ENCODE results near the gene AGBL1. TPM values are rescaled to one million over a fixed set of nuclear protein-coding genes. Genes with fewer than 3 reads are reported as not detected.
A peak's percentile ranks its signal among the peaks of the same experiment; 100 is the strongest.

Gene AGBL1
- polyA plus RNA-seq, 4 donors, result 0.06 to 0.13 (median 0.09) TPM

DNA sequence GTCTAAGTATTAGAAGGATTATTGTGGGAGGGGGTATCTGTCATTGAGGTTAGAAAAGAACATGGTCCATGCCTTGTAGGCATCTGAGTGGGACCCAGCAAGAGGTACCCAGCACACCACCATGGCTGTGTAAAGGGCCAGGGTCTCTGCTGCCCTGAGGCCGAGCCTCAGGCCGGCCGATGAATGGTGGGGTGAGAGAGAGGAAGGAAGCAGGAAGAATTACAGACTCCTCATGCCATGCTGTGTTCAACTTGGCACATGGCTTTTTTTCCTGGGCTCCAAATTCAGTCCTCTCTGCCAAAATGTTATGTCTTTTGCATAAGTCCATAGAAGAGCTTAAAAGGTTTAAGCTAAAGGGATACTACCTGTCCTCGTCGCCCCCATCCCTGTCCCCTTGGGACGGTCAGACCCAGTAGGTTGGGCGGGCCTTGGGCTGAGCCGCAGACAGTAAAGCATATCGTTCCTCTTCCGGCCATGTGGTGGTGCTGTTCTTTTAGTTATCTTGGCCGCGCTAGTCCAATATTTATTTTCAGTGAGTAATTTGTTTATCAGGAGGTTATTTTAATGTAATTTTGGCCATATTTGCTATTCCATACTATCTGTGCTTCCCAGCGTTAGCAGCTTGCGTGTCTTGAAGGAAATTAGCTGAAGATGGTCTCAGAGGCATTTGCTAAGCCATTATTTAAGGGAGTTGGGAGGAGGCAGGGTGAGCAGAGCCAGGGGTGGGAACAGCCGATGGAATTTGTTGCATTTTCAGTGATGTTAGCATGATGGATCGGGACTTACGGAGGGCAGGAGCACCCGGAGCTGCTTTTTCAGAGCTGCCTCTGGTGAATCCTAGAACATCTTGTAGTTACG is 152.4 kb downstream of the AGBL1 start:
- DNase-seq (ENCODE audit: low read depth in 4 of 4, low spot score in 2 of 4), result peak in 2 of 4 donors; percentile 3 to 17

DNA sequence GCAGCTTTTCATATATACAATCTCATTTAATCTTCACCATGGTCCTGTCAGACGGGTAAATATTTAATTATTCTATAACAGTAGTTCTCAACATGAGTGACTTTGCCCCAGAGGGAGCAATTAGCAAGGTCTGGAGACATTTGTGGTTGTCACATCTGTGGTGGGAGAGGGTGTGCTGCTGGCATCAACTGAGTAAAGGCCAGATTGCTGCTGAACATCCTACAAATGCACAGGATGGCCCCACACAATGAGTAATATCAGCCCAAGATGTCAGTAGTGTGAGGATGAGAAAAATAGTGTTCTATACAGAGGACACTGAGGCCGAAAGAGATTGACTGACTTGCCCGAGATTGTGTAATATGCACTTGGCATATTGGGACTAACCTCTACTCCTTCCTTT is 156.0 kb downstream of the AGBL1 start:
- DNase-seq (ENCODE audit: low read depth in 4 of 4, low spot score in 2 of 4), result no peak

DNA sequence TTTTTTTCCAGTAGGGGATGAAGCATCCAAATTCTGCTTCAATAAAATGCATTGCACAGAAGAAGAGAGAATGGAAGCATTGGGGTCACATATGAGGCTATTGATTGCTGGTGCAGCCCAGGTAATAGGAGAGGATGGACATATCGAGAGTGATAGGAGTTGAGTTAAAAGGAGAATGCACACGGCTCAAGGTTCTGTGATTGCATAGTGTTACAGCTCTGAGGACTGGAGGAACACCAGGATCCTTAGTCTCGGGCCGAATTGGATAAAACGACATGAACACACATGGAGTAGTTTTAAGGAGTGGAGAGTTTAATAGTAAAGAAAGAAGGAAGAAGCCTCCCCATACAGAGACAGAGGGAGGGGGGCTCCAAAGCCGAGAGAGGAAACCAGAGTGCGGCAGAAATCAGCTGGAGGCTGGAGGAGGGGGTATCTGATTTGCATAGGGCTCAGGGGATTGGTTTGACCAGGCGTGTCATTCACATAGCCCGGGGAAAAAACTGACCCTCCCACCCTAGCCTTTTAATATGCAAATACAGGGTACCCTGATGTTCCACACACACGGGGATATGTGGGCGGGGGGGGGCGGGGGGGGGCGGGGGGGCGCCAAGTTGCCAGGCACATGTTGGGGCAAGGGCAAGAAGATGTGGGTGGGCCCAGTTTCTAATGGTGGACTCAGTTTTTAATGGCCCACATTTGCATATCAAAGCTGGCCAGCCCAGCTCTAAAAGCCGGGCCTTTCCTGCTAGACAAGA is 156.9 kb downstream of the AGBL1 start:
- DNase-seq (ENCODE audit: low read depth in 4 of 4, low spot score in 2 of 4), result peak in 1 of 4 donors; percentile 1

DNA sequence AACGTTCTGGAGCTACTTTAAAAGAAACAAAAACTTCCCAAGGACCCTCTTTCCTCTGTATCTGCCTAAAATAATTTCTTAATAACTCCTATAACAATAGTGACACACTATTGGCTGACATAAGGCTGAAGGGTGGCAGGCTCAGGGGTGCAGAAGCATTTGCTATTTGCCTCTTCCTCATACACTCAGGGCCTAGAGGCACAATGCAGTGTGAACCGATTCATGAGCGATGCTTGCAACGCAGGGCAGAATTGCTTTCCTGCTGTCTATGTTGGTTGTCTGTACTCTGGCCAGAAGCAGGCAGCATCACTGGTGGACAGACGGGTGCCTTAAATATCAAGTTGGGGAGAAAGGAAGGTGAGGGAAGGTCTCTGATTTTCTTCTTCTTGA is 157.4 kb downstream of the AGBL1 start:
- DNase-seq (ENCODE audit: low read depth in 4 of 4, low spot score in 2 of 4), result no peak

DNA sequence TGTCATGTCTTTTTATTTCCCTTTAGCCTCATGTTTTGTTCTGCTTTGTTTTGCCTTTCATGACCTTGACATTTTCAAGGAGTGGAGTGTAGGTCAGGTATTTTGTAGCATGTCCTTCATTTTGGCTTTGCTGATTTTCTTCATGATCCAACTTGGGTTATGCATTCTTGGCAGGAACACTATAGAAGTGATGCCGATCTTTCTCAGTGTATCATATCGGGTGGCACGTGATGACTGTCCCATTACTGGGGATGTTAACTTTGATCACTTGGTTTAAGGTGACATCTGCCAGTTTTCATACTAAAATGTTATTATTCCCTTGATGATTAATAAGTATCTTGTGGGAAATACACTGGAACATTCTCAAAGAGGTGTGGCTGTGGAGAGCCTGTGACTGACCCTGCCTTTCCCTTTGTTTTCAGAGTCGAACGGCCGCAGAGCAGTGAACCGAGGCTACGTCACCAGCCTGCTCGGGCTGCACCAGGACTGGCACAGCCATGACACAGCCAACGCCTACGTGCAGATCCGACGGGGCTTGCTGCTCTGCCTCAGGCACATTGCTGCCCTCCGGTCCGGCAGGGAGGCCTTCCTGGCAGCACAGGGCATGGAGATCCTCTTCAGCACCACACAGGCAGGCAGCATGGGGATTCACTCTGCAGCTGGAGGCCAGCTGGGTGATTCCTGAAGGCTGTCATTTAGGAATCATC is 167.7 kb downstream of the AGBL1 start:
- no peak for DNase-seq (ENCODE audit: low read depth in 4 of 4, low spot score in 2 of 4)

DNA sequence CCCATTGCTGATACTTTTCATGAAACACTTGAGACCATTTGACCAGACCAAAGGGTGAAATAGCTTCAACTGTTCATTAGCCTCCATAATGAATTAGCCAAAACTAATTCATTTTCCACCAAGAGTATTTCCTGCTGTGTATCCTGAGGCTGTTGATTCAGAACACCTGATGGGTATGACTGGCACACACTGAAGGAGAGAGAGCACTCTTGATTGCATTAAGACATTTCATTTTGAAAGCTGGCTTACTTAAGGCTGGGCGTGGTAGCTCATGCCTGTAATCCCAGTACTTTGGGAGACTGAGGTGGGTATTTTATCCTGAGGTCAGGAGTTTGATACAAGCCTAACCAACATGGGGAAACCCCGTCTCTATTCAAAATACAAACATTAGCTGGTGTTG is 175.6 kb downstream of the AGBL1 start:
- DNase-seq (ENCODE audit: low read depth in 4 of 4, low spot score in 2 of 4), result no peak

DNA sequence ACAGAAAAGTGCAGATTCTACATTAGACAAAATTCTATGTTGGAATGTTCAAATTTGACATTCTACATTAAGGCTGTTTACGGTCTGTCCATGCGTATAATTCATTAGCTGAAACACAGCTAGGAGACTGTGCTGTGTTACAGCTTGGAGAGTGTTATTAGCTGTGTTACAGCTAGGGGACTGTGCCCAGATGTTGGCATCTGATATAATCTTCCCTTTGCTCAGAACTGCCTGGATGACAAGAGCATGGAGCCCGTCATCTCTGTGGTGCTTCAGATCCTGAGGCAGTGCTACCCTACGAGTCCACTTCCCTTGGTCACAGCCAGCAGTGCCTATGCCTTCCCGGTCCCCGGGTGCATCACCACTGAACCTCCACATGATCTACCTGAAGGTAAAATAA is 177.0 kb downstream of the AGBL1 start:
- DNase-seq (ENCODE audit: low read depth in 4 of 4, low spot score in 2 of 4), result no peak

DNA sequence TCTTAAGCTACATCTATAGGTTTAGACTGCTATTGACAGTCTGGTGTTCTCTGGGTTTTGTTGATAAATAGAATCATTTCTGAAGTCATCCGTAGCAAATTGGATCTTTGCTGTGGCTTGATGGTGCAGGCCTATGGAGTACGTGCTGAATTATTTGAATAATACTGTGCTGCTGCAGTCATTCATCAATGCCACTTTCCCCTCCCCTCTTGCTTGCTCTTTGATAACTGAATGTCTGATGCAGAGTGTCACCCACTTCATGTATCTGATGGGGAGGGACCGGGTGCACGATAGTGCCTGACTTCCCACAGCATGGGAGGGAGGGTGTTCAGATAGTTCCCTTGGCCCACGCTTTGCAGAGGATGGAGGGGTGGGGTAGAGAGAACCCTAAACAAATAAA is 179.9 kb downstream of the AGBL1 start:
- no peak for DNase-seq (ENCODE audit: low read depth in 4 of 4, low spot score in 2 of 4)

DNA sequence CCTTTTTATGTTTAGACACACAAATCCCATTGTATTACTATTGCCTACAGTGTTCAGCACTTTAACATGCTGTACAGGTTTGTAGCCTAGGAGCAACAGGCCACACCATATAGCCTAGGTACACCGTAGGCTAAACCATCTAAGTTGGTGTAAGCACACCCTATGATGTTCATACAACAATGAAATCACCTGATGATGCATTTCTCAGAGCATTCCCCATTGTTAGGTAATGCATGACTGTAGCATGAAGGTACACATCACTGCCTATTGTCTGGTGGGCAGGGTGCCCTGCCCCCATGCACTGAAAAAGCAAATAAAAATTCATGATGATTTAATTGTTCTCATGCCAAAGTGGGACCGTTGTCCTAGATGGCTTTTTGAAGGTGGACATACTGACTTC is 183.6 kb downstream of the AGBL1 start:
- DNase-seq (ENCODE audit: low read depth in 4 of 4, low spot score in 2 of 4), result no peak

DNA sequence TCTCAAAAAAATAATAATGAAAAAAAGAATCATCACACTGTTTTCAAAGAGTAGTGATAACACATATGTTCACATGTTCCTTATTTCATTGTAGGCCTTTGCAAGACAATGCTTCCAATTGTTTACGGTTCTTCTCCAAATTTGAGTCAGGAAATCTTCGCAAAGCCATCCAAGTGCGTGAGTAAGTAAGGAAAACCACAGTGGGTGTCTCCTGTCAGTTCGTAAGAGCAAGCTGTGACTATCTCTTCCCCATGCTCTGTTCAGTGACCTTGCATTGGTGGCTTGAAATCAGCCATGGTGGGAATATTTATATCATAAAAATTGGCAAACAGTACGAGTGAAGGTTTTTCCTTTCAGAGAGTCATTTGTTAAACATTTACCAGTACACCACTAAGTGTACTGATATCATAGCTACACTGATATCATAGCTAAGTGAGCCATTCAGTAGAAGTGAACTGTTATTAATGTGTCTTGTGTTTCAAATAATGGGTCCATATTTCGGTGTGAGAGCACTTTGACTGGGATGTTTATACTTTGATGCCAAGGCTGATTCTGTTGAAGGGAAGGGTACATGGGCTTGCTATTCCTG is 187.3 kb downstream of the AGBL1 start:
- no peak for DNase-seq (ENCODE audit: low read depth in 4 of 4, low spot score in 2 of 4)

DNA sequence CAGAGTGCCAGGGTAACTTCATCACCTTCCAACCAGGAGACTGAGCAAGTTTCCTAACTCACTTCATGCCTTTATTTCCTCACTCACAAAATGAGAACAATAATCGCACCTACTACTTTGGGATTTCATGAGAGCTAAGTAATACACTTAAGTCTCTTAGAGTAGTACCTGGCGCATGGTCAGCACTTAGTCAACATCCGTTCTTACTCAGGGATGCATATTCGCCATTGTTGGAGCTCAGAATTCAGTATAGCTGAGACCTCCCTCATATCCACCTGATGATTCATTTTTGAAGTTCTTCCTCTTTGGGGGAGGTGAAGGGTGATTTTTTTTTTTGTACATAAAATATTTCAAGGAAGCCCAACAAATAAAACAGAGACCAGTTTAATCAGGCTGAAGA is 188.2 kb downstream of the AGBL1 start:
- DNase-seq (ENCODE audit: low read depth in 4 of 4, low spot score in 2 of 4), result no peak

DNA sequence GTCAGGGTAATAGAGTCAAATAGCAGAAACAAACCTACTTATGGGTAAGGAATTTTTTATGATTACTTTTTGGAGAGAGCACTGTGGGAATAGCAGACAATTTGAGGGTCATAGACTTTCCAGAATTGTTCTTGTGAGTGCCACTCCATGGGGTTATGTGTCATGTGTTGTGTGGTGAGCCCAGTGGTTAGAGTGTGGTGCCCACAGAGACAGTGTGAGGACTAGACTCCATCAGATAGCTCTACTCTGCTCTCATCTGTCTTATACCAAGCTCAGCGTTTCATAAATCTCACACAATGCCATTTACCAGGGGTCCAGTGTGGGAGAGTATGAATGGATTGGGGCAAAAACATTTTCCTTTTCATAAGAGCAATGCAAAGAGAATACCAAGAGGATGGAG is 188.9 kb downstream of the AGBL1 start:
- no peak for DNase-seq (ENCODE audit: low read depth in 4 of 4, low spot score in 2 of 4)

DNA sequence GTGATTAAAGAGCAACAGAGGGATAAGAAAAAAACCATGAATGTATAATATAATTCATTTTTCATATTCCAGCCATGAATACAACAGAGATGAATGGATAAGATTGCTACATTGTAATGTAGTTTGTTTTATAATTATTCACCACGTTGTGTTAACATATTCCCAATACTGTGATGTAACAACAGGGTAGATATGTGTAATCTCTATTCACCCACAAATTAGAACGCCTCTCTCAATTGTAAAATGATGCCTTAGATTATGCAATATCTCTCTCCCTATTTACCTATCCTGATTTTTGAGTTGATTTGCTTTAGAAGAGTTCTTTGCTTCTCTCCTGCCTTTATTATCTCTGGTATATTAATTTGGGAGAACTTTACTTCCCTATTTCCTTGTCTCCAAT is 193.6 kb downstream of the AGBL1 start:
- DNase-seq (ENCODE audit: low read depth in 4 of 4, low spot score in 2 of 4), result no peak

DNA sequence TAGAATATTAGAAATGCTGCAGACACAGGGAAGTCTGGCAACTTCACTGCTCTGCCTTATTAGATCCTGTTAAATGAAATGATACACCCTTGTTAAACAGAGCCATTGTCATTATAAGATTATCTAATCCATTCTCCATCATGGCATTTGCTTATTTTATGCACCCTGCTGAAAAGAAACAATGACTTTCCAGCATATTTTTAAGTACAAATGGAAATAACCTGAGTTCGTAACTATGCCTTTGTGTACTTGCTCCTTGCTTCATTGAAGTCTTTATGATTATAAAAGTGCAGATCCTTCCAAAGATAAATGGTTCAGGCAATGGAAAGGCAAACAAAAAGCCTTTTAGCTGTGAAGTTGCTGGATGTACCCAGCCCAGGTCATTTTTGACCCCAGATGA is 195.7 kb downstream of the AGBL1 start:
- no peak for DNase-seq (ENCODE audit: low read depth in 4 of 4, low spot score in 2 of 4)

DNA sequence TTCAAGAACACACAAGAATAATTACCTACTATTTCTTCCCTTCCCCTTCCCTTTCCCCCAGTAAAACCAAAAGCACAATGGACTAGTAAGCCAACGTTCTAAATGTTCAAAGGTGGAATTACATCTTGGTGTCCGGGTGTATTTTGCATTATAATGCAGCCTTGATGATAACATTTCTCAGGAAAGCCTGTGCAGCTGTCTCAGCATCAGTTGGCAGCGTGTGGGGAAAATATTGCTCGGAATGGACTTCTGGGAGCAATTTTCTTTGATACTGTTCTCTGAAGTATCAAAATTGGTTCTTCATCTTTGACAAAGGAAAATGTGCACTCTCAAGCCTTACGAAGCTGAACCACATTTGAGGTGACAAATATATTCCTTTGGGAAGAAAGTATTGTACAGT is 198.9 kb downstream of the AGBL1 start:
- DNase-seq (ENCODE audit: low read depth in 4 of 4, low spot score in 2 of 4), result no peak

DNA sequence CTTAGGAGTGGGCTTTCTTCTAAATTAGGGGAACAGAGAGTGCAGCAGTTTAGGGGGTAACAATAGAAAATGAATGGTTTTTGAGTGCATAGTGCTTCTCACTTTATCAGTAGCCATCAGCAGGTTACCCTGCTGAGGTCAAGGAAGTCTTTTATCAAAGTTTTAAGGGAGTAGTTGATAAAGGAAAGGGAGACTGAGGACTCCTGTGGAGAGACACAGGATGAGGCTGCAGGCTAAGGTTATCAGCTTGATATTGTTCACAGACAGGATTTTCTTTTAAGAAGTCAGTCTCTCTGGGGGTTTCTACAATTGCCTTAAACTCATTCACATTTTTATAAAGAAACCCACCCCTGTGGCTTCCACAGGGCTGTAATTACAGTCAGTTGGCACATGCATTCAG is 205.0 kb downstream of the AGBL1 start:
- no peak for DNase-seq (ENCODE audit: low read depth in 4 of 4, low spot score in 2 of 4)

DNA sequence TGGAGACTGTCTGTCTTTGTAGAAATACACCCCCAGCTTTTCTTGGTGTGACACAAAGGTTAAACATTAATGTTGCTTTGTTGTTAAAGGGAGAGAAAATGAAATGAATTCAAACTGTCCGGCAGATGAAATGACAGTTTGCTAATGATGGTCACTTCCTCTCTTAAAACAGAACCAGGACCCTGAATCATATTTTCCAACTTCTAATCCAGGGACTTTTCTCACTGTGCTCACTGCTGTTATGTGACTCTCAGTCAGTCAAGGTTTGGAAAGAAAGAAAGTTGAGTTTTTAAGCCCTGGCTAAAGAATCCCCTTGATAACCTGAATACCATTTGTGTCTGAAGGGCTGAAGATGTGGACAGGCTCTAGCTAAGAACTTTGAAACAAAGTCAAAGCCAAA is 215.8 kb downstream of the AGBL1 start:
- no peak for DNase-seq (ENCODE audit: low read depth in 4 of 4, low spot score in 2 of 4)

DNA sequence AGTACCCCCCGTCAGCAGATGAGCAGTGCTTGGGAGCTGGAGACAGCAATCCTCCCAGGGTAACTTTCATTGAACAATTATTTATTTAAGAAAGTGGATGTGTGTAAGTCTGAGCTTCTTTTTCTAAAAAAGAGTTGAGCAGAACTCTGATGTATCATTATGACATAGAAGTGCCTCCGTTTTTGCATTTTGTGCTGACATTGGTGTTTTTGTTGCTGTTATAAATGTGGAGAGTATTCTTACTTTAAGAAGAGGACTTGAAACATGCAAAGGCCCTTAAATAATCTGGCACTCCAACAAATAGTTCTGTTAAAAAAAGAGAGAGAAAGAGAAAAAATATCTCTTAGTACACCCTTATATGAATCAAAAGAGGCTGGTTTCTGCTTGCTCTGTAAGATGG is 217.1 kb downstream of the AGBL1 start:
- no peak for DNase-seq (ENCODE audit: low read depth in 4 of 4, low spot score in 2 of 4)

DNA sequence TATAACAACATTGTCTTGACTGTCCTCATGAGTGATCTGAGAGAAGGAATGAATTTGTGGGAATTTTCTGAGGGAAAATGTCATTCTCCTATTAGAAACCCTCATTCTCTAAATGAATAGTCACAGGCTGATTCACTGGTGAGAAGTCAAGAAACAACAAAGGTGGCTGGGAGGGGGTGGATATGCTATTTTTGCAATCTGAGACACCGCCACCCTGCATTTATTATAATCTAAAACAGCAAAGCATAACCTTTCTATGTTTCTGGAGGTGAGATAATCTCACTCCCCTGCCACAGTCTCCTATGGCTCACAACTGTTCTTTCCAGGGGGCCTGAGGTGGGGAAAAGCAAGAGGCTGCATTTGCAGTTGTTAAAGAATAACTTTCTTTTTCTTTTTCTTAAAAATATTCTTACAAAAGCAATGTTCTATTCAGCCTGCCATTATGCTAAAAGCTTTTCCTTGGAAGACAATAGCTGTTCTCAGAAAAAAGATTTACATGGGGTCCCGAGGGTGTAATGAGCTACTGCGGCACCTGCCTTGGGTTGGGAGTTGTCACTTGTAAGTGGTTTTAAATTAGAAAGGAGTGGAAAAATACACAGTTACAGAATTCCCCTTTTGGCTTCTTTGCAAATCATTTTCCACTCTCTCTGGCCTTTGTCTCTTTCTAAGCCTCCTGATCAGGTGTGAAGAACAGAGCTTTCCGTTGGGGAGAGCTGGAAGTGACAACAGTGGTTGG is 220.9 kb downstream of the AGBL1 start:
- DNase-seq (ENCODE audit: low read depth in 4 of 4, low spot score in 2 of 4), result no peak

DNA sequence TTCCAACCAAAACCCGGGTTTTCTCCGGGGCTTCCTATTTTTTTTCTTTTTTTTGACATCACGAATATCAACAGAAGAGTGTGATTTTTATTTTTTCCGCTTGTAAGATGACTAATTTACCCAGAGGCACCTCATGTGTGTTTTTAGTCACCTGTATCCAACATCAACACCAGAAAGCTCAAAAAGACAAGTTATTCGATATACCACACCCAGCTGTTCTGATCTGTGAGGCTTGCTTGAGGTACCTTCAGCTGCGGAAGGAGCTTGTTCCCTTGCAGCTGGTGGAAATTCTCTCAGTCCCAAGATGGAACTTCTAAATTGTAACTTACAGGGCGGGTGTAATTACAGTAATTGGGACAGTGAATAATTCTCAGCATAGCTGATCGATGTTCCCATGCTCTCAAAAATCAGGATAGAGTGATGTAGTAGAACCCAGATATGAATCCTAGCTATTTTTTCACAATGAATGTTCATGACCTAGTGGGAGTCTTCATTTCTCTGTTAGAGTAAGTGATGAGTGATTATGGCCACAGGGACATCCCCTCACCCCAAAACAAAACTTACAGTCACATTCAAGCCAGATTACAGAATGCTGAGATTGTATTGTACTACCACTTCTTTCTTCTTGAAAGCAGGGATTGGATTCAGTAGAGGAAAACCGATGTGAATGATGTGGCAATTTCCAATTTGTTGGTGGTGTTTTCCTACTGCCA is 232.1 kb downstream of the AGBL1 start:
- DNase-seq (ENCODE audit: low read depth in 4 of 4, low spot score in 2 of 4), result no peak

Data from left renal cortex interstitium (tissue), 4 donors.